HEK293 (cell line): ENCODE data around the gene NMNAT3.

Experiments used
- AEBP2 ChIP-seq: fragments of 450-650 bp; formaldehyde crosslinking; IDR thresholded peaks from 2 replicates; pipeline ENCODE4 v1.5.1; 2016; ENCODE audit warnings: missing biosample characterization, missing genetic modification characterization, borderline replicate concordance
- BCL11B ChIP-seq: fragments of 450-650 bp; formaldehyde crosslinking; IDR thresholded peaks from 2 replicates; pipeline ENCODE4 v1.5.1; 2016; ENCODE audit warnings: low read depth, missing biosample characterization, missing genetic modification characterization
- GLI4 ChIP-seq: fragments of 450-650 bp; formaldehyde crosslinking; IDR thresholded peaks from 2 replicates; pipeline ENCODE4 v1.5.1; 2016; ENCODE audit warnings: missing biosample characterization, missing genetic modification characterization
- KLF17 ChIP-seq: fragments of 450-650 bp; formaldehyde crosslinking; IDR thresholded peaks from 2 replicates; pipeline ENCODE4 v1.5.1; 2016; ENCODE audit warnings: missing biosample characterization, missing genetic modification characterization
- MZF1 ChIP-seq: fragments of 450-650 bp; formaldehyde crosslinking; IDR thresholded peaks from 2 replicates; pipeline ENCODE4 v1.5.1; 2017; ENCODE audit warnings: missing biosample characterization, missing genetic modification characterization, borderline replicate concordance
- REPIN1 ChIP-seq: fragments of 450-650 bp; formaldehyde crosslinking; IDR thresholded peaks from 2 replicates; pipeline ENCODE4 v1.5.1; 2017; ENCODE audit warnings: missing biosample characterization, missing genetic modification characterization, low read depth
- SP7 ChIP-seq: fragments of 450-650 bp; formaldehyde crosslinking; IDR thresholded peaks from 2 replicates; pipeline ENCODE4 v1.5.1; 2016; ENCODE audit warnings: missing biosample characterization, missing genetic modification characterization
- ZBTB1 ChIP-seq: fragments of 450-650 bp; formaldehyde crosslinking; IDR thresholded peaks from 2 replicates; pipeline ENCODE4 v1.5.1; 2016; ENCODE audit warnings: missing biosample characterization, missing genetic modification characterization
- ZBTB7A ChIP-seq: fragments of 450-650 bp; formaldehyde crosslinking; IDR thresholded peaks from 2 replicates; pipeline ENCODE4 v1.5.1; 2016; ENCODE audit warnings: low read depth, missing biosample characterization, missing genetic modification characterization
- ZNF121 ChIP-seq: fragments of 450-650 bp; formaldehyde crosslinking; IDR thresholded peaks from 2 replicates; pipeline ENCODE4 v1.5.1; 2016; ENCODE audit warnings: missing biosample characterization, missing genetic modification characterization
- ZNF16 ChIP-seq: fragments of 450-650 bp; formaldehyde crosslinking; IDR thresholded peaks from 2 replicates; pipeline ENCODE4 v1.5.1; 2016; ENCODE audit warnings: low read depth, missing biosample characterization, missing genetic modification characterization
- ZNF211 ChIP-seq: fragments of 450-650 bp; formaldehyde crosslinking; IDR thresholded peaks from 2 replicates; pipeline ENCODE4 v1.5.1; 2016; ENCODE audit warnings: low read depth, missing biosample characterization, missing genetic modification characterization
- ZNF266 ChIP-seq: fragments of 450-650 bp; formaldehyde crosslinking; IDR thresholded peaks from 2 replicates; pipeline ENCODE4 v1.5.1; 2016; ENCODE audit warnings: missing biosample characterization, missing genetic modification characterization, low read depth
- ZNF335 ChIP-seq: fragments of 450-650 bp; formaldehyde crosslinking; conservative IDR thresholded peaks from 2 replicates; pipeline ENCODE4 v1.5.1; 2016; ENCODE audit warnings: missing biosample characterization, missing genetic modification characterization
- ZNF366 ChIP-seq: fragments of 450-650 bp; formaldehyde crosslinking; conservative IDR thresholded peaks from 2 replicates; pipeline ENCODE4 v1.5.1; 2016; ENCODE audit warnings: missing biosample characterization, missing genetic modification characterization
- ZNF391 ChIP-seq: fragments of 450-650 bp; formaldehyde crosslinking; IDR thresholded peaks from 2 replicates; pipeline ENCODE4 v1.5.1; 2016; ENCODE audit warnings: low read depth, missing biosample characterization, missing genetic modification characterization, borderline replicate concordance
- ZNF394 ChIP-seq: fragments of 450-650 bp; formaldehyde crosslinking; IDR thresholded peaks from 2 replicates; pipeline ENCODE4 v1.5.1; 2016; ENCODE audit warnings: missing biosample characterization, missing genetic modification characterization, mild to moderate bottlenecking, moderate library complexity, borderline replicate concordance
- ZNF501 ChIP-seq: fragments of 450-650 bp; formaldehyde crosslinking; IDR thresholded peaks from 2 replicates; pipeline ENCODE4 v1.5.1; 2016; ENCODE audit warnings: missing biosample characterization, missing genetic modification characterization
- ZNF530 ChIP-seq: fragments of 450-650 bp; formaldehyde crosslinking; IDR thresholded peaks from 2 replicates; pipeline ENCODE4 v1.5.1; 2016; ENCODE audit warnings: low read depth, missing biosample characterization, missing genetic modification characterization
- ZNF555 ChIP-seq: fragments of 450-650 bp; formaldehyde crosslinking; conservative IDR thresholded peaks from 2 replicates; pipeline ENCODE4 v1.5.1; 2017; ENCODE audit warnings: missing biosample characterization, mild to moderate bottlenecking, missing genetic modification characterization, inconsistent platforms
- ZNF600 ChIP-seq: fragments of 450-650 bp; formaldehyde crosslinking; IDR thresholded peaks from 2 replicates; pipeline ENCODE4 v1.5.1; 2016; ENCODE audit warnings: missing biosample characterization, missing genetic modification characterization
- ZNF626 ChIP-seq: fragments of 450-650 bp; sonication (Bioruptor Pico); formaldehyde crosslinking; IDR thresholded peaks from 2 replicates; pipeline ENCODE4 v1.5.1; 2018; ENCODE audit warnings: missing biosample characterization, missing genetic modification characterization, inconsistent platforms
- ZXDB ChIP-seq: fragments of 450-650 bp; formaldehyde crosslinking; IDR thresholded peaks from 2 replicates; pipeline ENCODE4 v1.5.1; 2016; ENCODE audit warnings: missing biosample characterization, missing genetic modification characterization
- TF ChIP-seq, protein P1 (sequence below): fragments of 450-650 bp; formaldehyde crosslinking; IDR thresholded peaks from 2 replicates; pipeline ENCODE4 v1.5.1; 2016; ENCODE audit warnings: missing biosample characterization, missing genetic modification characterization
- TF ChIP-seq, protein P2 (sequence below): fragments of 450-650 bp; formaldehyde crosslinking; IDR thresholded peaks from 2 replicates; pipeline ENCODE4 v1.5.1; 2016; ENCODE audit warnings: missing biosample characterization, missing genetic modification characterization
- TF ChIP-seq, protein P3 (sequence below): fragments of 450-650 bp; formaldehyde crosslinking; IDR thresholded peaks from 2 replicates; pipeline ENCODE4 v1.5.1; 2017; ENCODE audit warnings: missing biosample characterization, missing genetic modification characterization
- TF ChIP-seq, protein P4 (sequence below): fragments of 450-650 bp; formaldehyde crosslinking; IDR thresholded peaks from 2 replicates; pipeline ENCODE4 v1.5.1; 2017; ENCODE audit warnings: missing biosample characterization, missing genetic modification characterization
- TF ChIP-seq, protein P5 (sequence below): fragments of 450-650 bp; formaldehyde crosslinking; IDR thresholded peaks from 2 replicates; pipeline ENCODE4 v1.5.1; 2016; ENCODE audit warnings: missing biosample characterization, missing genetic modification characterization

Gene NMNAT3

DNA sequence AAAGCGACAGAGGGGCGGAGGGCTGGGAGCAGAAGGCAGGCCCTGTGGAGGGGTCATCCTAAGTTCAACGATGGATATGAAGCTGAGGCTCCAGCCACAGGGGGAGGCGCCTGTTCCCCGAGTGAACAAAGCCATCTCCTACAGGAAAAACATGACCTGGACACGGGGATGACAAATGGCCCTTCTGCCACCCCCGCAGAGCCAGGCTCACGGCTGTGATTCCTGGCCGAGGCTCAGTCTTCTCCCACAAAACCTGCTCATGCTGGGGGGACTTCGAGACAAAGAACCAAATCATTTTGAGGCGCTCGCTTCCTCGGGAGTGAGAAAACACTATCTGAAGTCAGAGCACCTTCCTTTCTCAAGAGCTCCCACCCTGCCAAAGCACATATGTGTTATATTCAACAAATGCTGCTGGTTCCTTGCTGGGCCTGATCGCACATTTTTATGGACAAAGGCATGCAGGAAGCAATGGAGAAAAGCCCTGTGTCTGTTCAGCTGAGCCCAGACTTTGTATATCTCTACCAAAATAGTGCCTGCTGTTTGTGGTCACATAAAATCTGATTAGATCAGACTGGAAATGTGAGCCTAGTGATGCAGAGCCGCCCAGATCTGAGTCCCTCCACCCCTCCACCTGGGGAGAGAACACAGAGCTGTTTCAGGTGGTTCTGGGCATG is 143.9 kb downstream of the NMNAT3 start (continued):
- TF ChIP-seq, protein P1, sequence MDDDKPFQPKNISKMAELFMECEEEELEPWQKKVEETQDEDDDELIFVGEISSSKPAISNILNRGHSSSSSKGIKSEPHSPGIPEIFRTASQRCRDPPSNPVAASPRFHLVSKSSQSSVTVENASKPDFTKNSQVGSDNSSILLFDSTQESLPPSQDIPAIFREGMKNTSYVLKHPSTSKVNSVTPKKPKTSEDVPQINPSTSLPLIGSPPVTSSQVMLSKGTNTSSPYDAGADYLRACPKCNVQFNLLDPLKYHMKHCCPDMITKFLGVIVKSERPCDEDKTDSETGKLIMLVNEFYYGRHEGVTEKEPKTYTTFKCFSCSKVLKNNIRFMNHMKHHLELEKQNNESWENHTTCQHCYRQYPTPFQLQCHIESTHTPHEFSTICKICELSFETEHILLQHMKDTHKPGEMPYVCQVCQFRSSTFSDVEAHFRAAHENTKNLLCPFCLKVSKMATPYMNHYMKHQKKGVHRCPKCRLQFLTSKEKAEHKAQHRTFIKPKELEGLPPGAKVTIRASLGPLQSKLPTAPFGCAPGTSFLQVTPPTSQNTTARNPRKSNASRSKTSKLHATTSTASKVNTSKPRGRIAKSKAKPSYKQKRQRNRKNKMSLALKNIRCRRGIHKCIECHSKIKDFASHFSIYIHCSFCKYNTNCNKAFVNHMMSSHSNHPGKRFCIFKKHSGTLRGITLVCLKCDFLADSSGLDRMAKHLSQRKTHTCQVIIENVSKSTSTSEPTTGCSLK (tag by site-specific recombination), result no peak
- no peak for TF ChIP-seq BCL11B (tag by site-specific recombination)
- TF ChIP-seq MZF1 (tag by site-specific recombination), result peak; percentile 41; the same call in 1 of the 2 replicates
- no peak for TF ChIP-seq ZNF626
- TF ChIP-seq, protein P2, sequence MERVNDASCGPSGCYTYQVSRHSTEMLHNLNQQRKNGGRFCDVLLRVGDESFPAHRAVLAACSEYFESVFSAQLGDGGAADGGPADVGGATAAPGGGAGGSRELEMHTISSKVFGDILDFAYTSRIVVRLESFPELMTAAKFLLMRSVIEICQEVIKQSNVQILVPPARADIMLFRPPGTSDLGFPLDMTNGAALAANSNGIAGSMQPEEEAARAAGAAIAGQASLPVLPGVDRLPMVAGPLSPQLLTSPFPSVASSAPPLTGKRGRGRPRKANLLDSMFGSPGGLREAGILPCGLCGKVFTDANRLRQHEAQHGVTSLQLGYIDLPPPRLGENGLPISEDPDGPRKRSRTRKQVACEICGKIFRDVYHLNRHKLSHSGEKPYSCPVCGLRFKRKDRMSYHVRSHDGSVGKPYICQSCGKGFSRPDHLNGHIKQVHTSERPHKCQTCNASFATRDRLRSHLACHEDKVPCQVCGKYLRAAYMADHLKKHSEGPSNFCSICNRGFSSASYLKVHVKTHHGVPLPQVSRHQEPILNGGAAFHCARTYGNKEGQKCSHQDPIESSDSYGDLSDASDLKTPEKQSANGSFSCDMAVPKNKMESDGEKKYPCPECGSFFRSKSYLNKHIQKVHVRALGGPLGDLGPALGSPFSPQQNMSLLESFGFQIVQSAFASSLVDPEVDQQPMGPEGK (tag by site-specific recombination), result peak; percentile 52
- TF ChIP-seq ZNF121 (tag by site-specific recombination), result no peak
- TF ChIP-seq, protein P3, sequence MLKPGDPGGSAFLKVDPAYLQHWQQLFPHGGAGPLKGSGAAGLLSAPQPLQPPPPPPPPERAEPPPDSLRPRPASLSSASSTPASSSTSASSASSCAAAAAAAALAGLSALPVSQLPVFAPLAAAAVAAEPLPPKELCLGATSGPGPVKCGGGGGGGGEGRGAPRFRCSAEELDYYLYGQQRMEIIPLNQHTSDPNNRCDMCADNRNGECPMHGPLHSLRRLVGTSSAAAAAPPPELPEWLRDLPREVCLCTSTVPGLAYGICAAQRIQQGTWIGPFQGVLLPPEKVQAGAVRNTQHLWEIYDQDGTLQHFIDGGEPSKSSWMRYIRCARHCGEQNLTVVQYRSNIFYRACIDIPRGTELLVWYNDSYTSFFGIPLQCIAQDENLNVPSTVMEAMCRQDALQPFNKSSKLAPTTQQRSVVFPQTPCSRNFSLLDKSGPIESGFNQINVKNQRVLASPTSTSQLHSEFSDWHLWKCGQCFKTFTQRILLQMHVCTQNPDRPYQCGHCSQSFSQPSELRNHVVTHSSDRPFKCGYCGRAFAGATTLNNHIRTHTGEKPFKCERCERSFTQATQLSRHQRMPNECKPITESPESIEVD, result peak; percentile 75
- TF ChIP-seq ZNF211 (tag by site-specific recombination), result no peak
- no peak for TF ChIP-seq ZNF391 (tag by site-specific recombination)
- TF ChIP-seq GLI4 (tag by site-specific recombination), result no peak
- no peak for TF ChIP-seq ZBTB1
- TF ChIP-seq ZNF266 (tag by site-specific recombination), result no peak
- TF ChIP-seq ZNF530, result no peak
- peak; percentile 84 for TF ChIP-seq ZNF366
- TF ChIP-seq AEBP2 (tag by site-specific recombination), result no peak
- TF ChIP-seq, protein P4, sequence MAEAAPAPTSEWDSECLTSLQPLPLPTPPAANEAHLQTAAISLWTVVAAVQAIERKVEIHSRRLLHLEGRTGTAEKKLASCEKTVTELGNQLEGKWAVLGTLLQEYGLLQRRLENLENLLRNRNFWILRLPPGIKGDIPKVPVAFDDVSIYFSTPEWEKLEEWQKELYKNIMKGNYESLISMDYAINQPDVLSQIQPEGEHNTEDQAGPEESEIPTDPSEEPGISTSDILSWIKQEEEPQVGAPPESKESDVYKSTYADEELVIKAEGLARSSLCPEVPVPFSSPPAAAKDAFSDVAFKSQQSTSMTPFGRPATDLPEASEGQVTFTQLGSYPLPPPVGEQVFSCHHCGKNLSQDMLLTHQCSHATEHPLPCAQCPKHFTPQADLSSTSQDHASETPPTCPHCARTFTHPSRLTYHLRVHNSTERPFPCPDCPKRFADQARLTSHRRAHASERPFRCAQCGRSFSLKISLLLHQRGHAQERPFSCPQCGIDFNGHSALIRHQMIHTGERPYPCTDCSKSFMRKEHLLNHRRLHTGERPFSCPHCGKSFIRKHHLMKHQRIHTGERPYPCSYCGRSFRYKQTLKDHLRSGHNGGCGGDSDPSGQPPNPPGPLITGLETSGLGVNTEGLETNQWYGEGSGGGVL, result no peak
- TF ChIP-seq ZNF16, result no peak
- peak; percentile 57; the same call in 1 of the 2 replicates for TF ChIP-seq KLF17 (tag by site-specific recombination)
- no peak; the same call in 1 of the 2 replicates for TF ChIP-seq ZNF394 (tag by site-specific recombination)
- TF ChIP-seq ZNF335 (tag by site-specific recombination), result peak; percentile 47
- no peak for TF ChIP-seq ZNF501 (tag by site-specific recombination)
- no peak for TF ChIP-seq ZBTB7A
- TF ChIP-seq, protein P5, sequence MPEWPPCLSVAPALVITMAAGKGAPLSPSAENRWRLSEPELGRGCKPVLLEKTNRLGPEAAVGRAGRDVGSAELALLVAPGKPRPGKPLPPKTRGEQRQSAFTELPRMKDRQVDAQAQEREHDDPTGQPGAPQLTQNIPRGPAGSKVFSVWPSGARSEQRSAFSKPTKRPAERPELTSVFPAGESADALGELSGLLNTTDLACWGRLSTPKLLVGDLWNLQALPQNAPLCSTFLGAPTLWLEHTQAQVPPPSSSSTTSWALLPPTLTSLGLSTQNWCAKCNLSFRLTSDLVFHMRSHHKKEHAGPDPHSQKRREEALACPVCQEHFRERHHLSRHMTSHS (tag by site-specific recombination), result peak; percentile 13; the same call in 1 of the 2 replicates
- no peak for TF ChIP-seq ZNF555 (tag by site-specific recombination)
- peak; percentile 77; the same call in 1 of the 2 replicates for TF ChIP-seq ZNF600
- TF ChIP-seq ZXDB (tag by site-specific recombination), result peak; percentile 71
- no peak for TF ChIP-seq REPIN1 (tag by site-specific recombination)
- TF ChIP-seq SP7 (tag by site-specific recombination), result peak; percentile 62
